Measurements from ENCODE around the gene RRP8.

DNA sequence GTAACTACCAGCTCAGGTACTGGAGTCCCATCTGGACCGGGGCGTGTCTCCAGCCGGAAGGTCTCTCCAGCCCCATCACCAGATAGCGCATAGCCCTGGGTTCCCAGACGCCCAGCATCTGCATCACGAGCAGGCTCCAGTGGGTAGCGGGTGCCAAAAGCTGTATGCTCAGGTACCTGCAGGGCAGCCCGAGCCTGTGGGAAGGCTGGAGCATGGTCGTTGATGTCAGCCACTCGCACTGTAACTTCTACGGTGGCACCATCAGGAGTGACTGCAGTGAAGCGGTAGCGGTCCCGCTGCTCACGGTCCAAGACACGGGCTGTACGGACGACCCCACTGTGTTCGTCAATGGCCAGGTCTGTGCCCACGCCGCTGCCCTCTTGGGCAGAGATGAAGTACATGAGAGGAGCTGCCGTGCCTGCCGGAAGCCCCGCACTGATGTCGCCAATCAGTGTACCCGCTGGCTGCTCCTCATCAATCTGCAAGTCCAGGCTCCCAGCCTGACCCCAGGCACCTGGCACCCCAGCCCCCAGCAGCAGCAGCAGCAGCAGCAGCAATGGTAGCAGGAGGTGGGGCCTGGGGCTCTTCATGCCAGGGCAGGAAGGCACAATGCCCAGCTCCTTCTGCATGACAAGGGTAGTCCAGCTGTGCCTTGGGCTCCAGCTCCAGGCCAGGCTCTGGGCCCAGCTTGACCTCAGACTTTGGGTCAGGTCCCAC is 37.7 kb upstream of the RRP8 start:
- no peak for TF ChIP-seq POLR2AphosphoS5 (IDR thresholded peaks at IDR 0.05)
- TF ChIP-seq, protein P1, sequence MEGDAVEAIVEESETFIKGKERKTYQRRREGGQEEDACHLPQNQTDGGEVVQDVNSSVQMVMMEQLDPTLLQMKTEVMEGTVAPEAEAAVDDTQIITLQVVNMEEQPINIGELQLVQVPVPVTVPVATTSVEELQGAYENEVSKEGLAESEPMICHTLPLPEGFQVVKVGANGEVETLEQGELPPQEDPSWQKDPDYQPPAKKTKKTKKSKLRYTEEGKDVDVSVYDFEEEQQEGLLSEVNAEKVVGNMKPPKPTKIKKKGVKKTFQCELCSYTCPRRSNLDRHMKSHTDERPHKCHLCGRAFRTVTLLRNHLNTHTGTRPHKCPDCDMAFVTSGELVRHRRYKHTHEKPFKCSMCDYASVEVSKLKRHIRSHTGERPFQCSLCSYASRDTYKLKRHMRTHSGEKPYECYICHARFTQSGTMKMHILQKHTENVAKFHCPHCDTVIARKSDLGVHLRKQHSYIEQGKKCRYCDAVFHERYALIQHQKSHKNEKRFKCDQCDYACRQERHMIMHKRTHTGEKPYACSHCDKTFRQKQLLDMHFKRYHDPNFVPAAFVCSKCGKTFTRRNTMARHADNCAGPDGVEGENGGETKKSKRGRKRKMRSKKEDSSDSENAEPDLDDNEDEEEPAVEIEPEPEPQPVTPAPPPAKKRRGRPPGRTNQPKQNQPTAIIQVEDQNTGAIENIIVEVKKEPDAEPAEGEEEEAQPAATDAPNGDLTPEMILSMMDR (IDR thresholded peaks at IDR 0.05 in 8 of 11, conservative IDR thresholded peaks at IDR 0.05 in 3 of 11), result no peak
- no peak for TF ChIP-seq POLR2A (IDR thresholded peaks at IDR 0.05)
